Measurements from ENCODE around the gene NPEPL1.

DNA sequence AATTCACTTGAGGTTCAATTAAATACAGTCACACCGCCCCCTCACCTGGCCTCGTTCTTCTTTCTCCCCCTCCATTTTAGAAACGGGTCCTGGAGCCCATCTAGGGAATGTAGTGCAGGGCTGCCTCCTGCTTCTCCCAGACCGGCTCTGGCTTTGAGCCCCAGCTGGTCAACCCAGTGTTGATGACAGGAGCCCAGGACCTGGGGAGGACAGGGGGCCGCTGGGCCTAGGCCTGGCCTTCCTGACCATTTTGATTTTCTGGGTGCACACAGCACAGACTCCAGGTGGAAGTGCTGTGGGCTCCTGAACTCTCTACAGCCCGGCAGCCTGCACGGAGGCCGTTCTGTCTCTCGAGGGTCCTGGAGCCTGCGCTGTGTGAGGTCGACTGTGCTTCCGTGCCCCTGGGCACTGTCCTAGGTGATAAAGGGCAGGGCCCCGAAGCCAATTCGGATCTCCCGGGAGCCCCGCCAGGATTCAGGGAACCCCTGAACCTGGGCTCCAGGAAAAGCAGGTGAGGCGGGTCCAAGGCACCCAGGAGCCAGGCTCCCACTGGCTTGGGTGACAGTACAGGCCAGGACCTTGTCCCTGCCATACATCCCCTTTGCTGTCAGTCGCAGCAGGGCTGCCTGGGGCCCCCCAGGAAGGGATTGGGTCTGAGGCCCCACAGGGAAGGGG, 23.3 kb downstream of the NPEPL1 start:
- TF ChIP-seq, protein P1, sequence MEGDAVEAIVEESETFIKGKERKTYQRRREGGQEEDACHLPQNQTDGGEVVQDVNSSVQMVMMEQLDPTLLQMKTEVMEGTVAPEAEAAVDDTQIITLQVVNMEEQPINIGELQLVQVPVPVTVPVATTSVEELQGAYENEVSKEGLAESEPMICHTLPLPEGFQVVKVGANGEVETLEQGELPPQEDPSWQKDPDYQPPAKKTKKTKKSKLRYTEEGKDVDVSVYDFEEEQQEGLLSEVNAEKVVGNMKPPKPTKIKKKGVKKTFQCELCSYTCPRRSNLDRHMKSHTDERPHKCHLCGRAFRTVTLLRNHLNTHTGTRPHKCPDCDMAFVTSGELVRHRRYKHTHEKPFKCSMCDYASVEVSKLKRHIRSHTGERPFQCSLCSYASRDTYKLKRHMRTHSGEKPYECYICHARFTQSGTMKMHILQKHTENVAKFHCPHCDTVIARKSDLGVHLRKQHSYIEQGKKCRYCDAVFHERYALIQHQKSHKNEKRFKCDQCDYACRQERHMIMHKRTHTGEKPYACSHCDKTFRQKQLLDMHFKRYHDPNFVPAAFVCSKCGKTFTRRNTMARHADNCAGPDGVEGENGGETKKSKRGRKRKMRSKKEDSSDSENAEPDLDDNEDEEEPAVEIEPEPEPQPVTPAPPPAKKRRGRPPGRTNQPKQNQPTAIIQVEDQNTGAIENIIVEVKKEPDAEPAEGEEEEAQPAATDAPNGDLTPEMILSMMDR (IDR thresholded peaks at IDR 0.05), result no peak
- no peak for TF ChIP-seq POLR2A (IDR thresholded peaks at IDR 0.05)
